GM18868 (cell line): ENCODE measurements around the gene P2RY2.
"Not testable (repeated sequence)": the region's sequence is repeated elsewhere in the genome, so short reads cannot be mapped to it uniquely, and the experiment has no call there.

Source experiments
- ATAC-seq: cut with Tn5 transposase; IDR thresholded peaks from one replicate; pipeline ENCODE4 v1.9.1; 2021; ENCODE audit warnings: mild to moderate bottlenecking, moderate library complexity; ENCODE audit not compliant: unreplicated experiment

P2RY2 gene

DNA sequence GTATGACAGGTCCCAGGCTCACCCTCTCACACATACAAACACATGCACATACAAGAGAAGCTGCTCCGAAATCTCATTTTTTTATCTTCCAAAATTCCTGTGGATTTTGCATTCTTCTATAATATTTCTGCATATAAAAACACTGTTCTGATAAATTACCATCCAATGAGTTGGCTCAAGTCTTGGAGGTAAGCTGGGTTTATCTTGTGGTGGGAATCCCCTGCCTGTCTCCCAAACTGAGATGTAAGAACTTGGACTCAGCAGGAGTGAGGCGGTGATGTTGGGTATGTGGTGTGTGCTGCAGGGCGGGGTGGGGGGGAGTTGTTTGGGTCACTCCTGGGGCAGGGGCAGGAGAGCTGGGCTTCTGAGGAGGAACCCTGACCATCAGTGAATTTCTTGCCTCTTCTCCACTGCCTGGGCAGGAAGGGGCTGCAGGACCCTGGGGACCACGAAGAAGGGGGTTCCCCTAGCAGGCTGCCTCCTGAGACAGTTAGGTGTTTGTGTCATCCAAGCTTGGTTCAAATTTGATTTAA lies 47.3 kb downstream of the P2RY2 start:
- ATAC-seq = no peak

DNA sequence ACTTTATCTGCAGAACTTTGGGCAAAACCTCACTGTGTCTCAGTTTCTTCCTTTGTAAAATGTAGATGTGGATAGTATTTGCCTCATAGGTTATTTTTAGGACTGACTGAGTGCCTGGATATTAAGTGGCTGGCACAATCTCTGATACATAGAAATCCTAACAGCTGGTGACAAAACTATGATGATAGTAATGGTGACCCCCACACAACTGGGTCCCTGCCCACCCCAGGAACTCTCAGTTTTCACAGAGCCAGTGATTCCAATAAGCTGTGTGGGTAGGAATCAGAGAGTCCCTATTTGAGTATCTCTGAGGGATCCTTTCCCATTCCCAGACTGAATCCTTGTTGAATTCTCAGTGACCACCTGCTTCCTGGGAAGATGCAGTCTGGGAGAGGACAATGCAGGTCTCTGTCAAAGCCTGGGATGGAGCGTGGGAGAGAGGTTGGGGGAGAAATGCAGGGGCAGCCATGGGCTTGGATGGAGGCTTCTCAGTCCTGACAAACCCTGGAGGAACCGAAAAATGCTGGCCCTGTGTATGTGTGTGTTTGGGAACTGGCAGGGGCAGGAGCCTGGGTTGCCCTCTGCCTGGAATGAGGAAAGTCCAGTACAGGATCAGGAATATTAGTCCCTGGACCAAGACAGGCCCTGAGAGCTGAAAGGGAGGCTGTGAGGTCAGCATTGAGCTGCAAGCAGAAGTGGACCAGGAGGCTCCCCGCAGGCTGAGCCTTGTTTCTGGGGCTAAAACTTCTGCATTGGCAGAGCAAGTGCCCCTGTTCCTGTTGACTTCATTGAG lies 48.0 kb downstream of the P2RY2 start:
- no peak for ATAC-seq

DNA sequence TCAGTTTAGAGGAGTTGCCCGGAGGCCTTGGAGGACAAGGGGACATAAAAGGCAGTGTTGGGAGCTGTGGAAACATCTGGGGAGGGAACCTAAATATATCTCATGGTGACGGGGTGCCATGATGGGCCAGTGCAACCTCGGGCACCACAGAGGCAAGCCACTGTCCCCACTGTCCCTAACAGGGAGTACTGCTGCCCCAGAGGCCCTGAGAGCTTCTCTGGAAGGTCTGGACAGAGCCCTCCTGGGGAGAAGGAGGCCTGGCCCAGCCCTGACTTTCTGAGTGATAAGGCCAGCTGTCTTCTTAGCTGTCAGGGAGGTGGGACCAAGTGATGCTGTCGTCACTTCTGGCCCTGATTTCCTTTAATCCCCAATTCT lies 48.6 kb downstream of the P2RY2 start:
- ATAC-seq = no peak

DNA sequence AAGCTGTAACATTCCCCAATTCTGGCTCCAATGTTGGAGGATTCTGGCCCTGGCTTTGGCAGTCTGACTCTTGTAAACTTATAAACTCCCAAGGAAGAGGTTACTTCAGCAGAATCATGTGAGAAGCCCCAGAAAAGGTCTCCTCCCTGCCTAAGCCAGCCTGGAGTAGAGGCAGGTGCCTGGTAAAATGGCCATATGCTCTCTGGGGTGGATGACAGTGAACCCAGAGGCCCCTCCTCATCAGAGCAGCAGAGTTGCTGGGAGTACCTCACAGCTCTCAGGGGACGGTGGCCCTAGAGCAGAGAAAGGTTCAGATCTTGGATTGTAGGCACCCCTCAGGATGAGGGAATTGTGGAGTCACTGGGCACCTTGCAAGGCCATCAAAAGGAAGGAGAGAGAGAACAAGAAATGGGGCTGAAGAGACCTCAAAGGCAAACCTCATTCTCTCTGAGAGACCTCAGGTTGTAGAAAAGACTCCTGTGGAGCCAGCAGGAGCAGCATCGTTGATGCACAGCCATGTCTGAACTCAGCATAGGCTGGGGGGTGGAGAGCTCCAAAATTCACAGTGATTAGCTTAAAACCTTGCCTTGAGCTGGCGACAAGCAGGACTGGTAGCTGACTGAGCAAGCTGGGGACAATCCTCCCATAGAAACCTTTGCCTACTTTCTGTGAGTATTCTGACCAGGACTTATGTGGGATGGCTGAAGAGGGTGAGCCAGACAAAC lies 49.2 kb downstream of the P2RY2 start:
- no peak for ATAC-seq

DNA sequence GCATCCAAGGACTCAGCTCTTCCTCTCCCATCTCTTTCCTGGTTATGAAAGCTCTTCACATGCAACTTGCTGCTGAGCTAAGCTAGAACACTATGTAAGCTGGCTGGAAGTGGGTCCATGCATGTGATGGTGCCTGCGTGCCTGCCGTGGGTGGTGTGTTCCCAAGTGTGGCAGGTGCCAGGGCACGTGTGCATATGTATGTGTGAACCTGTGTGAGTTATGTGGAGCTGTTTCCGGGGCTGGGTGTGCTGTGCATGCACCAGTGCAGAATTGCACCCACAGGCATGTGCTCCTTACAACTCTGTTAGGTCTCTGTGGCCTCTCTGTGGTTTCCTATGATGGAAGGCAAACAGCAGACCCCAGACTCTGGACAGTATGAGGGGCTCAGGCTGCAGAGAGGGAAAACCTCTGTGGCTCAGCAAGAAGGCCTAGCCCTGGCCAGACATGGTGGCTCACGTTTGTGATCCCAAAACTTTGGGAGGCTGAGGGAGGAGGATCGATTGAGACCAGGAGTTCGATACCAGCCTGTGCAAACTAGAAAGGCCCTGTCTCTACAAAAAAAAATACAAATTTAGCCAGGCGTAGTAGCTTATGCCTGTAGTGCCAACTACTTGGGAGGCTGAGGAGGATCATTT lies 49.9 kb downstream of the P2RY2 start:
- no peak for ATAC-seq

DNA sequence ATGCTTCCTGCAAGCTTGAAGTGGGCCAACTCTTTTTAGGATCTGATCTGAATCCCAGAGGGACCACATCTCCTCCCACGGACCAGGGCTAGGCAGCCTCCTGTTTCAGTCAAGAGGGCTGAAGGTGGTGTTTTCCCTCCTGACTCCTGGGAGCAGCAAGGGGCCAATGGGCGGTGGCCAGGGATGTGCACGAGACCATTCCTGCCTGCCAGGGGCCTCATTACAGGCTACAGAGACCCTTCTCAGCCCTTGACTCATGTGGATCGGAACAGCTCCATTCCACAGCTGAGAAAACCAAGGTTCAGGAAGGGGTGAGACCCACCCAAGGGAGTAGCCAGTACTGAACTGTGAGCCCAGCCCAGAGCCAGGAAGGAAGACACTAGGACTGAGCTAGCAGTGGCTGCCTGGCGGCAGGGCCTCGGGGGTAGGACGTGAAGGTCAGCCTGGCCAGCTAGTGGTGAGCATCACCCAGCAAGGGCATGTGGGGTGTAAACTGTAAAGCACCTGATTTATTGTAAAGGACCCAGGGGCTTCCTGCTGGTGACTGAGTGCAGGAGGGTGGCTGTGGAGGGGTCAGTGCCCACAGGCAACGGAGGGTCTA lies 50.7 kb downstream of the P2RY2 start:
- no peak for ATAC-seq

DNA sequence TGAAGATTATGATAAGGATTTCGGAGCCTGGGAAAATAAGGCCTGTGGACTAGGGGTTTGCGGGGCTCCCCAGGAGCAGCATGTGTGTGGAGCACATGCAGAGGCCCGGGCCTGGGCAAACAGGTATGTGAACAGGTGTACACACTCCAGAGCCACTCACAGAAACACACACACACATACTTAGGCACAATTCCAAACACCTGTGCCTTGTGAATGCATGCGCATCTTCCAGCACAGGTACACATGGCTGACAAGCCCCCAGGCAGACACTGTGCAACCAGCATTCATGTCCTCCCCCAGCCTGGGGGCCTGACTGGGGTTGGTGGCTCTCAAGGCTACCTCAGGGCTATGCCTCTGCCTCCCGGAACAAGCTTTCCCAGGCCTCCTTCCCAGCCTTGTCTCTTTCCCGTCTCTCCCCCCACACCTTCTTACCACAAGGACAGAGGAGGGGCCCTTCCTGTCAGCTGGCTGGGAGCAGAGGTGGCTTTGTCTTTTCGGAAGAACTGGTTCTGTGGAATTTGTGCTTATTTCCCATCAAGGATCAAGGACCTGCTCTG lies 51.5 kb downstream of the P2RY2 start:
- ATAC-seq = no peak

DNA sequence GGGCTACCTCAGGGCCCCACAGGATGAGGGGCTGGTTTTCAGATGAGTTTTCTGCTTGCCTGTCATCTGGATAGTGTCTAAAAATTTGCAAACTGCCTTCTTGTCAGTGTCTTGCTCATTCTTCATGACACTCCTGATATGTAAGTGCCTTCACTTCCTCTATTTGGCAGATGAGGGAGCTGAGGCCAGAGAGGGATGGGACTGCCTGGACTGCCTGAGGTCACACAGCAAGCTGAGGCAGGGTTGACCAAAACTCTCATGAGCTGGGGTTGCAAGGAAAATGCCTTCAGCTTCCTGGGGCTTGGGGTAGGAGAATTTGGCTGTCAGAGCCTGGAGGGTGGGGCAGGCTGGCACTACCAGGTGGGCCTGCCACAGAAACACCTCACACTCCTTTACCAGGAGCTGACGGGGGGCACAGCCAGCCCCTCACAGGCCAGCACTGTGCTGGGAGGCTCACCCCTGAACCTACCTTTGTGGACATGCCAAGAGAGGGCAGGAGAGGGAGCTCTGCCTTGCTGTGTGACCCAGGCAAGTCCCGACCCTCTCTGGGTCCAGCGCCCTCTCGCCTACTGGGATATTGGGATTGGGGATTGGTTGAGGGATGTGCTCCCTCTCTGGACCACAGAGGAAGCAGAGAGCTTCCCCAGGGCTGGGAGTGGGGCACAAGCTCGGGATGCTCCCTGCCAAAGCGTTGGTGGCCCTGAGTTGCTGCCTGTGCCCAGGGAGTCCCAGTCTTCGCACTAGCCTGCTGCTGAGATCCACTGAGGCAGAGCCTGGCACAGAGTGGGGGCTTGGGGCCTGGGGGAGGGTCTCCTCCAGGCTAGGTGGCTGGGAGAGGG lies 52.2 kb downstream of the P2RY2 start:
- no peak for ATAC-seq

DNA sequence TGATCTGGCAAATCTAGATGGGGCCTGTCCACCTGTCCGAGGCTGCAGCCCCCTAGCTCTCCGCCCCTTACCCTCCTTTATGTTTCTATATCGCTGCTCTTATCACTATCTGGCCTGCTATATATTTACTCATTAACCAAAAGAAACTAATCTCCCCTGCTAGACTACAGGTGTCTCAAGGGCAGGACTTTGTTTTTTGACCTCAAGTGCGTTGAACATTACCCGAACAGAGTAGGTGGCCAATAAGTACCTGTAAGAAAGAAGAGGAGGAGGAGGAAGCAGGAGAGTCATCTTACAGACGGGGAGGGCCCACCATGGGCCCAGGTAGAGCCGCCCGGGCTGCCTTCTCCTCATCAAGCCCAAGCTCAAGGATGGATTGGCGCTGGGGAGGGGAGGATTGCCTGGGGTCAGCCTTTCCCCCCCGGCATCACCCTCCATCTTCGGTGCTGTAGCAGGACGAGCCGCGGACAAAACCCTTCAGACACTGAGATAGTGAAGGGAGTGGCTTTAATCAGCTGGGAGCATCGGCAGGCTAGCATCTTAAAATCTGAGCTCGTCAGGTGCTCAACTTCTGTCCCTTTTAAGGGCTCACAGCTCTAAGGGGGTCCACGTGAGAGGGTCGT lies 52.9 kb downstream of the P2RY2 start:
- no peak for ATAC-seq

DNA sequence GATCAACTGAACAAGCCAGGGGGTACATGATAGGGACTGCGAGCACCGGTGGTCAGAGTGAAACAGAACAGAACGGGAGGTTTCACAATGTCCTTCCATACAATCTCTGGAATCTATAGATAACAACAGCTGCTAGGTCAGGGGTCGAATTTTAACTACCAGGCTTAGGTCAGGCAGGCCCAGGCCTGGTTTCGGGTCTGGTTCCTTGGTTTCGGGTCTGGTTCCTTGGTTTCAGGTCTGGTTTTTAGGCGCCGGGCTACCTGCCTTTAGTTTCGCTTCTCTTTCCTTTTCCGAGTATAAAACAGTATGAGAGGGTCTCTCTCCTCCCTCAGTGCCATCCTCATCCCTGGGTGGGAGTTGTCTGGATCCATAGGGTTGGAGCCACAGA lies 53.4 kb downstream of the P2RY2 start:
- ATAC-seq = not testable (repeated sequence)

DNA sequence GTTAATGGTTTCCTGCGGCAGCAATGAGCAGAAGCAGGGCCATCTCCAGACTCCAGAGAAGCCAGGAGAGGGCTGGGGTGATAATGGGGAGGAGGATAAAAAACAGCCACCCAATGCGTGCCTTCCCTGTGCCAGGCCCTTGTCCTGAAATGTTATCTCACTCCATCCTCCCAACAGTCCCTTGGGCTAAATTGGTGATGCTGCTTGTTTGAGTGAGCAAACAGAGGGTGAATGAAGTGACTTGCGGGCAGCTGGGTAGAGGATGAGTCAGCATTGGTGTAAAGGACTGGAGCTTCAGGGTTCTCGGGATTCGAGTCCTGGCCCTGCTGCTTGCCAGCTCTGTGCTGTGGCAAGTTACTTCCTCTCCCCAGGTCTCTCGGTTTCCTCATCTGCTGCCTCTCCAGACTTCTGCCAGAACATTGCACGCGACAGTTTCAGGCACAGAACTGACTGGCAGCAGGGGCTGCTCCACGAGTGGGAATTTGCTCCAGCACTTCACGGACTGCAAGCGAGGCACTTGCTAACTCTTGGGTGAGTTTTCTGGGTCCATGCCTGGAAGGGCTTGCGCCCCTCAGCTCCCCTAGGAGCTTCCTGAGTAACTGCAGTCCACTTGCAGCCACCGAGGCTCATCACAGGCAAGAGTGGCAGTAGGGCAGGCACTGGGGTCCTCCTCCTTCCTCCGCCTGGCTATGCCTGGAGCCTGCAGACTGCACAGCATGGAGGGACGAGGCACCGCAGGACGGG lies 54.0 kb downstream of the P2RY2 start, which contains the start of gene P2RY6:
P2RY6 (plus strand) TSS at position 403 of the 744 bp plus-strand sequence. CDS start 24,181 bp downstream, outside the sequence.
- ATAC-seq = no peak

DNA sequence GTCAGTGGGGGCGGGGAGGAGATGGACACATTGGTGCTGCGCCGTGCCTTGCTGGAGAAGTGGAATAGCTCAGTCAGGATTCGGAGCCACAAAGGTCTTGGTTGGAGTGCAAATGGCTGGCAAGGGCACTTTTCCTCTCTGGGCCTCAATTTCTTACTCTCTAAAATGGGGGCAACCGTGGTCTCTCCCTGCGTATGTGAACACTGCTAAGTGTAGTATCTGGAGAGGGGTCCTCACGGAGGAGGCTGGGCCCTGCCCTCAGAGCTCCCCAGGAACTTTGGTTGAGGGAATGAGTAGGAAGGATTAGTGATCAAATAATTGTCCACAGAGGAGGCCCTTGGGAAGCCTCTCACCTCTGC lies 54.6 kb downstream of the P2RY2 start:
- ATAC-seq = no peak

DNA sequence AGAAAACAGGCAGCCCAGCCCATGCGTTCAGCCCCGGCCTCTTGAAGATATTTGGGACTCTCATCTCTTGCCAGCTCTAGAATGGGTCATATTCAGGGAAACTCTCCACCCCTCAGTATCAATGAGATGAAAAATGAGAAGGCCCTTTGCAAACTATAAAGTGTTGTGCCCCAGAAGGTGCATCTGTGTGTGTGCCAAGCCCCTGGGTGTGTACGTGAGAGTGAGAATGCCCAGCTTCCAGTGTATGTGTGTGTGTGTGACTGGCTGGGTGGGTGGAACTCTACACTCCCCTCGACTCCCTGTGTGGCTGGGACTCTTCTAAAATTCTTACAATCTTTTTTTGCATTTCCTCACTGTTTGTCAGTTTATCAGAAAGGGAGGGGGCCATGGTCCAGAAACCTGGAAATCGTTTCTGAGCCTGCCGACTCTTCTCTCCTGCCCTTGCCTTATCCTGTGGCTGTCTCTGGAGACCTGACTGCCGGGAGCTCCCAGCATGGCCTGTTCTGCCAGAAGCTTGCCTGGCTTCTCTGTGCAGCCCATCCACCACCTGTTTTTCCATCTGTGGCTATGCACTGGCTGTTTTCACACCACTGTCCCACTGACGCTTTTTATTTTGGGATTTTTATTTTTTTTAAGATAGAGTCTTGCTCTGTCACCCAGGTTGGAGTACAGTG lies 55.3 kb downstream of the P2RY2 start:
- ATAC-seq = no peak

DNA sequence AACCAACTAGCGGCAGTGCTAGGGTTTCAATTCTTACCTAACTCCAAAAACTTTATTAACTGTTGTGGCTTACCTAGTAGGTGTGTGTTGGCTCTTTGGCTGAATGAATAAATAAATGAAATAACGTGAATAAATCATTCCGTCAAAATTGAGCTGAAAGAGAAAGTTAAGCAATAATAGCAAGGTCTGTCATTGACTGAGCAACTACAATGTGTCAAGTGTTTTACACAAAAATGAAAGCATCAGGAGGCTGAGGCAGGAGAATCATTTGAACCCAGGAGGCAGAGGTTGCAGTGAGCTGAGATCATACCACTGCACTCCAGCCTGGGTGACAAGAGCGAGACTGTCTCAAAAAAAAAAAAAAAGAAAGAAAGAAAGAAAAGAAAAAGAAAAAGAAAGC lies 56.1 kb downstream of the P2RY2 start:
- ATAC-seq = not testable (repeated sequence)

DNA sequence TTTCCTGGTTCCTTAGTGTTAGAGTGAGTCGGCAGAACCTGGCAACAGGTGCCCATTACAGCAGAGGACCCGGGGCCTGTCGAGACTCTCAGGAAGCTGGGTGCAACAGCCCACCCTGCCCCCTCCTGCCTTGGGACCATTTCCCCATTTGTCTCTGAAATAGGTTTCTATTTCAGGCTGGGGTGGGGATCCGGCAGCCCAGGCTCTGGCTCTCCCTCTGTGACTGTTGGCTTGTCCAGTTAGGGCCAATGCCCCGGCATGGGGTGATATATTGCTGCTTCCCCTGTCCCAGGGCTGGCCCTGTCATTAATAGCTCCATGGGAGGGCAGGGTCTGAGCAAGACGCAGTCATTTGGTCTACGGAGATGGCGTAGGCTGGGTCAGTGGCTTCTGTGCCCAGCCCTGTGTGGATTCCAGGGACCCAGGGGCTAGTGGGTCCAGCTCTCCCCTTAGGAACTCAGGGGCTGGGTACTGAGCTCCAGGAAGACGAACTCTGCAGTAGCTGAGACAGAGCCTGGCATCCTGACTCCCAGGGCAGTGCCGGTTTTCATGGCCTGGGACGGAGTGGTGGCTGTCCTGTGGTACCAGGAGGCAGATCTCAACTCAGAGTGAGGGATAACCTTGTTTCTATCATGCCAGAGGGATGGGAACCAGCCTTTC lies 56.8 kb downstream of the P2RY2 start:
- no peak for ATAC-seq

DNA sequence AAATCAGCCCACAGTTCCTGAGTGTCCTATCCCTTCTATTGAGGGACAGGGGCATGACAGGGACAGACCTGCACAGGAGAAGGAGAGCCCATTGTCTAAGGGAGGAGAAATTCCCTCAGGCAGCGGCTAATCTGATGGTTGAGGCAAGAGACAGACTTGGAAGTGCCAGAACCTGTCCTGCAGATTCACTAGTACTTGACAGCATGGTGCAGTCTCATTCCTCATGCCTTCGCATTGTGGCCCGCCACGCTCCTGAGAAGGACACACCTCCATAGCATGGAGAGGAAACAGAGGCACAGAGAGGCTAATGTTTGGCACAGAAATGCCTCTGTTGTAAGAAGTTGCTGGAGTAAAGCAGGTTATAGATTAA lies 57.3 kb downstream of the P2RY2 start:
- no peak for ATAC-seq

DNA sequence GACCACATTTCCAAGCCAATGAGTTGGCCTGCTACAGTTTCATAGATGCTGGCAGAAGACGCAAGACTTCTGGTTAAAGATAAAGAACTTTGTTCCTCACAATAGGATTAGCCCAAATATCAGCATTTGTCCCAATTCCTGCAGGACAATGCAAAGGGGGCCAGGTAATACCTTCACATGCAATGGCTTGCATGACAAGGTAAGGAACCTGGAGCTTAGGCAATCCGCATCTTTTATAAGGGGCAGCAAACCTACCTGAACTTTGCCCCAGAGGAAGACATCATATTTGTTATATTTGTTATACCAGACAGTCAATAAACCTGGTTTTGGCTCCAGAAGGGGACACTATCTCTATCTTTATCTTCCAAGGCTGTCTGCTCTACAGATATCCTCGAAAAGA lies 59.4 kb downstream of the P2RY2 start:
- ATAC-seq = no peak

DNA sequence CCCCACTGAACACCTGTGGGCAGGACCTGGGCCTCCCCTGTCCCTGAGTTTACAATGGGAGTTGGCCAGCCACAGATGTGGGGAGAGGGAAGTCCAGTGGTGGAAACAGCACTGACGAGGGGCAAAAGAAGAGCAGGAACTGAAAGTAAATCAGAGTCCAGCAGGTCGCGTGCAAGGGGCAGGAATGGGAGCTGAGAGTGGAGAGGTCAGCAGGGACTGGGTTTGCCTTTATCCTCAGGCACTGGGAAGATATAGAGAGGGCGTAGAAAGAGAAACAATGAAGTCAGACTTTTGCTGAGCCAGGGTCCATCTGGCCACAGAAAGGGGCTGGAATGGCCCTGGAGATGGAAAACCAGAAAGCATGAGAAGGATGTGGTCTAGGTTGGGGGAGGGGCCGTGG lies 62.5 kb downstream of the P2RY2 start:
- ATAC-seq = no peak
